ENCODE data around the gene CEP104.

CEP104 gene

GRCh38 chr1:3837685-3838084 is 19.3 kb downstream of the CEP104 start:
- H3K4me1 Mint-ChIP-seq (ENCODE audit: low read depth): no peaks in the 10 kb centered on the region
- H3K9me3 Mint-ChIP-seq: peaks cover 10% of the 10 kb centered on the region
- H3K27me3 Mint-ChIP-seq (ENCODE audit: low read depth): no peaks in the 10 kb centered on the region
- no peak overlapping the region for H3K4me3 Mint-ChIP-seq
- H3K27ac Mint-ChIP-seq: no peak overlapping the region
- peaks cover 62% of the 10 kb centered on the region for H3K36me3 Mint-ChIP-seq (ENCODE audit: low read depth)

DNA sequence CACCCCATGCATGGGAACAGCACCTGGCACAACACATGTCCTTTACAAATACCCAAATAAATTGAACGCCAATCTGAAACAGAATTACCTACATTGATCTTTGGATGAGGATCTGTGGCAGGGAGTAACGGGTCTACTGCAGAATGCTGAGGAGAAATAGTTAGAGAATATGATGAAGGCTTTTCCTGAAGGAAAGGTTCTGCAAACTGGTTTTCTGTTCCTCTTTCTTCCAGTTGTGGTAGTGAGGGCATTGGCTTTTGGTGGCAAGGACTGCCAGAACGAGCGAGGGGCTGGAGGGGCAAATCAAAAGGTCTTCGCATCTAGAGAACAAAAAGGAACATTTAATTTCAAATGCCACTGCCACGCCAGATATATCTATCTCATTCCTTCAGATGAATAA is 19.8 kb downstream of the CEP104 start:
- H3K36me3 Mint-ChIP-seq (ENCODE audit: low read depth): peaks cover 62% of the 10 kb centered on the region

GRCh38 chr1:3836421-3836820 is 20.6 kb downstream of the CEP104 start:
- Mint-ChIP-seq H3K27ac (no peak overlapping the region), H3K27me3 (ENCODE audit: low read depth) (no peaks in the 10 kb centered on the region), H3K9me3 (peaks cover 10% of the 10 kb centered on the region), H3K36me3 (ENCODE audit: low read depth) (peaks cover 61% of the 10 kb centered on the region), H3K4me1 (ENCODE audit: low read depth) (no peaks in the 10 kb centered on the region), H3K4me3 (no peak overlapping the region)

More for the DNA sequence above, 19.8 kb downstream of the CEP104 start:
- no peak overlapping the region for H3K4me3 Mint-ChIP-seq
- H3K27ac Mint-ChIP-seq: no peak overlapping the region
- peaks cover 10% of the 10 kb centered on the region for H3K9me3 Mint-ChIP-seq
- no peaks in the 10 kb centered on the region for H3K27me3 Mint-ChIP-seq (ENCODE audit: low read depth)
- H3K4me1 Mint-ChIP-seq (ENCODE audit: low read depth): no peaks in the 10 kb centered on the region

DNA sequence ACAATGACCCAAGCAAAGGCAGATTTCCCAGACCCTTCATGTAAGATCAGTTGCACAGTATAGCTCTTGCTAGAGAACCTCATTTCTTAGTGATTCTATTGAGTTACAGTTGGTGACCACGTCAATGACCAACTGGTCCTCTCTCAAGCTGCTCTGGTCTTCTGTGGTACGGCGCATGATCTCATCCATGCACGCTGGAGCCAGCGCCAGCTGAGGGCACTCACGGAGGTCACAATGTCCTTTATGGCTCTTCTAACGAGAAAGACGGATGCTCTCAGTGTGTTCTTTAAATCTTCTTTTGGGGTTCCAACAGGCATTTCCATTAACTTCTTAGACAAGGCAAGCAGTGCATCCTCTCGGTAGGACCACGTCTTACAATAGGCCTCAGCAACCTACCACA is 22.3 kb downstream of the CEP104 start:
- no peak overlapping the region for H3K4me3 Mint-ChIP-seq
- H3K27me3 Mint-ChIP-seq (ENCODE audit: low read depth): no peaks in the 10 kb centered on the region
- peaks cover 56% of the 10 kb centered on the region for H3K36me3 Mint-ChIP-seq (ENCODE audit: low read depth)
- no peak overlapping the region for H3K27ac Mint-ChIP-seq
- H3K4me1 Mint-ChIP-seq (ENCODE audit: low read depth): no peaks in the 10 kb centered on the region
- peaks cover 10% of the 10 kb centered on the region for H3K9me3 Mint-ChIP-seq

DNA sequence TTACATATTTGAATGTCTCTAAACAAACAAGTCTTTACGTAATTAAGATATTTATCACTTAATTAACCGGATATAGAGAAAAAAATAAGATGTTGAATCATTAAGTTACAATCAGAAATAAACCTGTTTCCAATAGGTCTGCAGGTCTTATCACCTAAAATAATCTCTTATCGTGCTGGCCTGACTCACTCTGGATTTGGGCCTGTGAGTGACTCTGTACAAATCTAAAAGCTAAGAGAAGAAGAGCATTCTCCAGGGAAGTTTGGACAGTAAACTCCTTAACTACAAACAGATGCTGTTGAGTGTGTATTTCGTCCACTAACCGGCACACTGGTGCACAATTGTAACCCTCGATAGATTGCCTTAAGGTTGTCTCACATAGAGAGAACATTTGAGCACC is 25.3 kb downstream of the CEP104 start:
- Mint-ChIP-seq H3K27ac (no peak overlapping the region), H3K4me3 (no peak overlapping the region), H3K4me1 (ENCODE audit: low read depth) (no peaks in the 10 kb centered on the region), H3K27me3 (ENCODE audit: low read depth) (no peaks in the 10 kb centered on the region), H3K9me3 (no peaks in the 10 kb centered on the region), H3K36me3 (ENCODE audit: low read depth) (peaks cover 36% of the 10 kb centered on the region)

DNA sequence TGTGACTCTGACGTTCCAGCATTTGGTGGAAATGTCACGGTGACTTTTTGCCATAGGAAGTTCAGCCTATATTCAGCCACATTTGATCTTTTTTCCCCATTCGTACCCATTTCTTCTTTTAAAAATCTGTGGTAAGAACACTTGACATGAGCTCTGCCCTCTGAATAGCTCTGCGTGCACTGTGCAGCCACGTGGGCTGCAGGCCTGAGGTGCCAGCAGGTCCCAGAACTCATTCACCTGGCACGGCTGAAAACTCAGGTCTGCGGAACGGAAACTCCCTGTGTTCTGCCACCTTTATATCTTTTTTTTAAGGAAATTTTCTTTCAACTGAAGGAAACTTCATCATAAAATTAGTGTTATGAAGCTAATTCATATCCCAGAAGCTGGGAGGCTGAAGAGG is 28.6 kb downstream of the CEP104 start:
- no peaks in the 10 kb centered on the region for H3K27me3 Mint-ChIP-seq (ENCODE audit: low read depth)
- H3K36me3 Mint-ChIP-seq (ENCODE audit: low read depth): peaks cover 31% of the 10 kb centered on the region
- H3K4me3 Mint-ChIP-seq: no peak overlapping the region
- no peaks in the 10 kb centered on the region for H3K4me1 Mint-ChIP-seq (ENCODE audit: low read depth)
- H3K27ac Mint-ChIP-seq: no peak overlapping the region
- no peaks in the 10 kb centered on the region for H3K9me3 Mint-ChIP-seq

- Mint-ChIP-seq H3K36me3 (ENCODE audit: low read depth) (peaks cover 28% of the 10 kb centered on the region), H3K27ac (no peak overlapping the region), H3K4me1 (ENCODE audit: low read depth) (no peaks in the 10 kb centered on the region), H3K9me3 (no peaks in the 10 kb centered on the region), H3K4me3 (no peak overlapping the region), H3K27me3 (ENCODE audit: low read depth) (no peaks in the 10 kb centered on the region)
Observed at GRCh38 chr1:3827813-3828307, 29.2 kb downstream of the CEP104 start.

- H3K27ac Mint-ChIP-seq: no peak overlapping the region
- no peaks in the 10 kb centered on the region for H3K27me3 Mint-ChIP-seq (ENCODE audit: low read depth)
- no peaks in the 10 kb centered on the region for H3K9me3 Mint-ChIP-seq
- no peaks in the 10 kb centered on the region for H3K4me1 Mint-ChIP-seq (ENCODE audit: low read depth)
- H3K4me3 Mint-ChIP-seq: no peak overlapping the region
- peaks cover 27% of the 10 kb centered on the region for H3K36me3 Mint-ChIP-seq (ENCODE audit: low read depth)
Observed at GRCh38 chr1:3825356-3825755, 31.7 kb downstream of the CEP104 start.

GRCh38 chr1:3824650-3825049 is 32.4 kb downstream of the CEP104 start:
- Mint-ChIP-seq H3K27me3 (ENCODE audit: low read depth) (no peaks in the 10 kb centered on the region), H3K9me3 (no peaks in the 10 kb centered on the region), H3K36me3 (ENCODE audit: low read depth) (peaks cover 28% of the 10 kb centered on the region), H3K4me1 (ENCODE audit: low read depth) (no peaks in the 10 kb centered on the region), H3K4me3 (no peak overlapping the region), H3K27ac (no peak overlapping the region)

DNA sequence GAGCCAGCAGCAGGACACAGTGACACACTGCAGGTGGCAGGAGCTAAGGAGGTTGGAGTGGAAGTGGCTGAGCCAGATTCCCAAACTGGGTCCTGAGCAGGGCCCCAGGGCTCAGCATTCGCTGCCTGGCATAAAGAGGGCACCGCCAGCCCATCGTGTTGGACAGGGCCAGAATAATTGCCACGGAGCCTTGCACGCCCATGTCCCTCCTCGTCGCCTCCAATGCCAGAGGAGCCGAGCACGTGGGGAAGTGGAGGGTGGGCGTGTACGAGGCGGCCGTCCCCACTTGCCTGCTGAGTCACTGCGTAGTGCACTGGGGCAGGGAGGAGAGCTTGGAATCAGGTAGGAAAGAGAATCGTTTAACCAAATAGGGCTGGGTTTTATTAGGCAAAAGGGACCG is 34.6 kb downstream of the CEP104 start:
- Mint-ChIP-seq H3K36me3 (ENCODE audit: low read depth) (peaks cover 21% of the 10 kb centered on the region), H3K9me3 (no peaks in the 10 kb centered on the region), H3K27me3 (ENCODE audit: low read depth) (no peaks in the 10 kb centered on the region), H3K4me3 (no peak overlapping the region), H3K4me1 (ENCODE audit: low read depth) (no peaks in the 10 kb centered on the region), H3K27ac (no peak overlapping the region)

GRCh38 chr1:3821908-3822307 is 35.1 kb downstream of the CEP104 start:
- H3K4me3 Mint-ChIP-seq: no peak overlapping the region
- peaks cover 21% of the 10 kb centered on the region for H3K36me3 Mint-ChIP-seq (ENCODE audit: low read depth)
- H3K4me1 Mint-ChIP-seq (ENCODE audit: low read depth): no peaks in the 10 kb centered on the region
- no peaks in the 10 kb centered on the region for H3K27me3 Mint-ChIP-seq (ENCODE audit: low read depth)
- no peaks in the 10 kb centered on the region for H3K9me3 Mint-ChIP-seq
- no peak overlapping the region for H3K27ac Mint-ChIP-seq

DNA sequence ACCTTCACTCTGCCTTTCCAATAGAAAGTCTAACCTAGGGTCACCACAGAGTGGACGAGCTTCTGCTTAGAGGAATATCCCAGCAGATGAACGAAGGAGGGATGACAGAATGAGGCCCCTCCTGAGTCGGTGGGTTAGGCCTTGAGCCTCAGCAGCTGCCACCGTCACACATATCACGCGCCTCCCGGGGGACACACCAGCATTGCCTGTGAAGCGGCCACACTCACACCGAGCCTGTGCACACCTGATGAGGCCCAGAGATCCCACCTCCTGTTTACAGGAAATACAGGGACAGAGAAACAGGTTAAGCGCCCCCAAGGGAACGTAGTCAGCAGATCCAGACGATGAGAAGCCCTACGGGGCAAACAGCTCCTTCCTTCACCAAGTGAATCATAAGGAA is 35.6 kb downstream of the CEP104 start:
- H3K9me3 Mint-ChIP-seq: no peaks in the 10 kb centered on the region
- no peak overlapping the region for H3K27ac Mint-ChIP-seq
- no peak overlapping the region for H3K4me3 Mint-ChIP-seq
- no peaks in the 10 kb centered on the region for H3K27me3 Mint-ChIP-seq (ENCODE audit: low read depth)
- H3K36me3 Mint-ChIP-seq (ENCODE audit: low read depth): peaks cover 21% of the 10 kb centered on the region
- no peaks in the 10 kb centered on the region for H3K4me1 Mint-ChIP-seq (ENCODE audit: low read depth)

DNA sequence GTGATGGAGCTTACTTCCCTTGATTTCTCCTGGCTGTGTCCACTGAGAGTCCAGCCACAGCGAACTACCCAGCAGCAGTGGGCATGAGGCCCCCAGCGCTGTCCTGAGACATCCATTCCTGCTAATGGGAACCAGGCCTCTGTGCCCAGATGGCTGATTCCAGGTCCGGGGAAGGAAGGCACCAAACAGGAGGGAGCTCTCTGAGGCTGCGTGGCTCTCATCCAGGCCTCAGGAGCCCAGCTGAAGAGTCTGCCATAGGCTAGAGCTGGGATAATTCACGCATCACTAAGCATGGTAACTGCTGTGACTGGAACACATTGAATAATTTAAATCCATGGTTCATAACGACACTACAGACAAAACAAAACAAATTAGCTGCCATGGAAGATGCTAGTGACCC is 36.0 kb downstream of the CEP104 start:
- Mint-ChIP-seq H3K27ac (no peak overlapping the region), H3K36me3 (ENCODE audit: low read depth) (peaks cover 21% of the 10 kb centered on the region), H3K4me1 (ENCODE audit: low read depth) (no peaks in the 10 kb centered on the region), H3K4me3 (no peak overlapping the region), H3K9me3 (no peaks in the 10 kb centered on the region), H3K27me3 (ENCODE audit: low read depth) (no peaks in the 10 kb centered on the region)

- H3K4me3 Mint-ChIP-seq: no peak overlapping the region
- no peaks in the 10 kb centered on the region for H3K4me1 Mint-ChIP-seq (ENCODE audit: low read depth)
- H3K9me3 Mint-ChIP-seq: no peaks in the 10 kb centered on the region
- H3K27ac Mint-ChIP-seq: no peak overlapping the region
- peaks cover 16% of the 10 kb centered on the region for H3K36me3 Mint-ChIP-seq (ENCODE audit: low read depth)
- H3K27me3 Mint-ChIP-seq (ENCODE audit: low read depth): no peaks in the 10 kb centered on the region
Observed at GRCh38 chr1:3820316-3820715, 36.7 kb downstream of the CEP104 start.

DNA sequence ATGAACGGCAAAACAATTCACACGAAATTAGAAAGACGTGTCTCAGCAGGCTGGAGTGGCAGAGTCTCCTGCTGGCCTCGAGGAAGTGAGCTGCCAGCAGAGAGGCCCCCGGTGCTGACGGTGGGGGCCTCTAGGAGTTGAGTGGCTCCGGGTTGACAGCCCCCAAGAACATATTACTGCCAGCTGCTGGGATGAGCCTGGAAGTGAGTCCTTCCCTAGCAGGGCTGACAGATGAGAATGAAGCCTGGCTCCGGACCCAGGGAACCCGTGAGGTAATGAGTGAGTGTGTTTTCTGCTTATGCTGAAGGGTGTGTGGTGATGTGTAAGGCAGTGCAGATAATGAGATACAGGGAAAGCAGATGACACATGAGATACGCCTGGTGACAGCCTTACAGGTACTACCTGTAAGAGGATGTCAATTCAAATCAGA is 37.2 kb downstream of the CEP104 start:
- Mint-ChIP-seq H3K27me3 (ENCODE audit: low read depth) (no peaks in the 10 kb centered on the region), H3K4me1 (ENCODE audit: low read depth) (no peaks in the 10 kb centered on the region), H3K9me3 (no peaks in the 10 kb centered on the region), H3K4me3 (no peak overlapping the region), H3K27ac (no peak overlapping the region), H3K36me3 (ENCODE audit: low read depth) (peaks cover 16% of the 10 kb centered on the region)

Data from T-helper 1 cell treated with Interleukin-12 subunit alpha and Interleukin-12 subunit beta and Interleukin-4 antibody, amounts not matched to agents 30 μg/mL and 1 μg/mL, for 36 hours (primary cell).